GM10248 (cell line): ENCODE data around the gene F7.
"Not testable (repeated sequence)": the region's sequence is repeated elsewhere in the genome, so short reads cannot be mapped to it uniquely, and the experiment has no call there.

Experiments
- CTCF ChIA-PET: fragments of 300-600 bp; sonication (Branson Sonifier 250); formaldehyde crosslinking; extraction: SDS; loops from one replicate; lab custom pipeline; 2021; ENCODE audit warnings: antibody characterized with exemption; lab: Yijun Ruan, JAX
- POLR2A ChIA-PET: fragments of 350-650 bp; sonication (Branson Sonifier 250); formaldehyde crosslinking; extraction: SDS; loops from one replicate; lab custom pipeline; 2020; ENCODE audit warnings: antibody characterized with exemption; lab: Yijun Ruan, JAX
- DNase-seq: peaks from one replicate; pipeline ENCODE4 v3.0.0; 2012; ENCODE audit errors: extremely low spot score
- CTCF ChIP-seq: IDR thresholded peaks from 2 replicates; pipeline ENCODE4 v1.5.1; 2012; ENCODE audit warnings: mild to moderate bottlenecking, low read depth; ENCODE audit errors: extremely low read depth, missing control alignments, control extremely low read depth

F7 gene

DNA sequence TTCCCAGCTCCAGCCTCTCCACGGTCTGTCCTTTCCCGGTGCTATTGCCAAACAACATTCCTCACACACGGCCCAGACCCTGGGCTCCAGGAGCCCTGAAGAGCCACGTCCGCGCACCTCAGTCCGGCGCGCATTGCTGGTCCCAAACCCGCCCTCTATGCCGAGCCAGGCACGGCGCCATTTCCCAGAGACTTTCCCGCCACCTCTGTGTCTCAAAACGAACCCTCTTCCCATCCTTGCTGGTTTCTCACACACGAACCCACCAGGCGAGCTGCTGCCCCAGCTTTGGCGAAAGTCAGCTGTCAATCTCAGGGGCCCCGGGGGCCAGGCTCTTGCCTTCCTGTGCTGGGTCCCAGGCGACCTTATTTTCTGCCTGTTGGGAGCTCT lies 28.0 kb upstream of the F7 start:
- ChIA-PET POLR2A (no interaction called here), CTCF (no interaction called here)
- DNase-seq, result no peak
- TF ChIP-seq CTCF, result no peak

DNA sequence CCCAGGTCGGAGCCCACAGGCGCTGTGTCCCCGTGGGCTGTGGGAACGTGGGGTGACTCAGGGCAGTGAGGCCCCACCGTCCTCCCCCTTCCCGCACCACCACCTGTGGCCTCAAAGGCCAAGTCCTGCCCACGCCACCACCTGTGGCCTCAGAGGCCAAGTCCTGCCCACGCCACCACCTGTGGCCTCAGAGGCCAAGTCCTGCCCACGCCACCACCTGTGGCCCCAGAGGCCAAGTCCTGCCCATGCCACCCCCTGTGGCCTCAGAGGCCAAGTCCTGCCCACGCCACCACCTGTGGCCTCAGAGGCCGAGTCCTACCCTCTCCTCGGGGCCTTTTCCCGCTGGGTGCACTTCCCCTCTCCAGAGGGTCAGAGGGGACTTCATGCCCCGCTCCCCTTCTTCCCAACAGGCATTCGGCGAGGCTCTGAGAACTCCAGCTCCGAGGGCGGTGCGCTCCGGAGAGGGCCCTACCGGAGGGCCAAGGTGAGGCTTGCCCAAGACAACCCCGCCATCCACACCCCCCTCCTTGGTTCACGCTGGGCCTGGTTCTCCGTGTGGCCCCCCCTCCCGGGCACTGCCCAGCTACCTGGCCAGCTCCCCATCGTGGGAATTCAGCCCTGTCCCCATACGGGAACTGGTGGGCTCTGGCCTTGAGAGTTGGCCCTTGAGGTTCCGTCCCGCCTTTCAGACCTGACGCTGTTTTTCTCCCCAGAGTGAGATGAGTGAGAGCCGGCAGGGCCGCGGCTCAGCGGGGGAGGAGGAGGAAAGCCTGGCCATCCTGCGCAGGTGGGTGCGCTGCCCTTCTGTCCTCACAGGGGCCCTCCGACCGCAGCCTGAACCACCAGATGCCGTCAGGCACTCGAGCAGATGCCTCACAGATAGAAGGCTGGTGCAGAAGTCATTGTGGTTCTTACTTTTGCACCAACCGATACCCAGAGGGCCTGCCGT lies 27.4 kb upstream of the F7 start:
- ChIA-PET POLR2A (no interaction called here), CTCF (no interaction called here)
- no peak for DNase-seq
- no peak for TF ChIP-seq CTCF

- ChIA-PET POLR2A (no interaction called here), CTCF (no interaction called here)
- no peak for TF ChIP-seq CTCF
- DNase-seq, result no peak
These were observed 26.4 kb upstream of the F7 start for GRCh38 chr13:113078902-113079780.

DNA sequence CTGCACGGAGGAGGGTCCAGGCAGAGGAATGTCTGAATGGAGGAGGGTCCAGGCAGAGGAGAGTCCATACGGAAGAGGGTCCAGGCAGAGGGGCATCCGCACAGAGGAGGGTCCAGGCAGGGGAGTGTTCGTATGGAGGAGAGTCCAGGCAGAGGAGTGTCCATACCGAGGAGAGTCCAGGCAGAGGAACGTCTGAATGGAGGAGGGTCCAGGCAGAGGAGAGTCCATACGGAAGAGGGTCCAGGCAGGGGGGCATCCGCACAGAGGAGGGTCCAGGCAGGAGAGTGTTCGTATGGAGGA lies 25.9 kb upstream of the F7 start:
- POLR2A ChIA-PET, CTCF ChIA-PET, DNase-seq: not testable (repeated sequence)

- DNase-seq, result no peak
- no peak for TF ChIP-seq CTCF
- ChIA-PET CTCF (no interaction called here), POLR2A (no interaction called here)
These were observed 25.2 kb upstream of the F7 start for GRCh38 chr13:113080361-113080831.

DNA sequence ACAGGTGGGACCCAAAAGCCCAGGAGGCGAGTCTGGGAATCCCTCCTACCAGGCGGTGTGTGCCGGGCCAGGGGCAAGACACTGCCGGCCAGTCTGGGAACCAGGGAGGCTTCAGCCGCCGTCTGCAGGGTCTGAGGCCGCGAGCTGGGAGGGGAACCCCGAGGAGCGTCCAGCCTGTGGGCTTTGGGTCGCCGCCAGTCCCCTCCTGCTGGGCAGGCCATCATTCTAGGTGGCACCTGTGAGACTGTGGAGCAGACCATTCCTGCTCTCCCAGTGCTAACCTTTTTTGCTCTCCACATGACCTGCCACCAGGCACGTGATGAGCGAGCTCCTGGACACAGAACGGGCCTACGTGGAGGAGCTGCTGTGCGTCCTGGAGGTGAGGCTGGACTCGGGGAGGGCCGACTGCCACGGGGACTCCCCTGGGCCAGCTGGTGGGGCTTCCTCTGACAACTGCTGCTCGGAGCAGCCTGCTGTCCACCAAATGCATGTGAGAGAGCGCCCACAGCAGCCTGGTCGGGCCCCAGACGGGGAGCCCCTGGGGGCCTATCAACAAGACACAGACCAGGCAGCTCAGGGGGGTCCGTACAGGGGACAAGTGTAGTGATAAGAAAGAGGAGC lies 24.6 kb upstream of the F7 start:
- ChIA-PET POLR2A (no interaction called here), CTCF (no interaction called here)
- DNase-seq, result no peak
- TF ChIP-seq CTCF, result no peak
